A673 (cell line): ENCODE results near the gene FGF3.

Experiments
- CTCF ChIP-seq: fragments of 300-800, 200-600 bp; sonication (generic); conservative IDR thresholded peaks from 2 replicates; pipeline ENCODE4 v1.5.1; 2017; ENCODE audit warnings: low read depth, mild to moderate bottlenecking, antibody characterized with exemption, low read length, moderate library complexity, mixed read lengths
- EZH2 ChIP-seq: fragments of 200-600 bp; sonication (generic); IDR thresholded peaks from 2 replicates; pipeline ENCODE4 v1.6.1; 2017; ENCODE audit warnings: borderline replicate concordance, low read depth, mild to moderate bottlenecking, mixed read lengths, antibody characterized with exemption, low read length; ENCODE audit not compliant: poor library complexity, severe bottlenecking

- TF ChIP-seq CTCF, result peak; percentile 67
- no peak for TF ChIP-seq EZH2
Measured at GRCh38 chr11:69841859-69842698, 22.9 kb upstream of the FGF3 start.
